HG03060 (cell line): ENCODE results near the gene SIX3.
A peak's percentile ranks its signal among the peaks of the same experiment; 100 is the strongest.

ENCODE experiments used
- ATAC-seq: cut with Tn5 transposase; IDR thresholded peaks from one replicate; pipeline ENCODE4 v1.9.1; 2021; ENCODE audit warnings: low read depth, moderate number of reproducible peaks; ENCODE audit not compliant: unreplicated experiment

Gene SIX3

GRCh38 chr2:44941551-44942234 lies at the start of gene SIX3:
SIX3 (plus strand) TSS chr2:44941702; CDS start chr2:44942105, 403 bp downstream.
- ATAC-seq = no peak

- no peak for ATAC-seq
These were observed 47.4 kb upstream of the SIX3 start for GRCh38 chr2:44894058-44894457.

GRCh38 chr2:44895061-44895460 lies 46.4 kb upstream of the SIX3 start:
- ATAC-seq = no peak

- ATAC-seq = no peak
These were observed 44.1 kb upstream of the SIX3 start for GRCh38 chr2:44897406-44897805.

- ATAC-seq = no peak
These were observed 39.0 kb upstream of the SIX3 start for GRCh38 chr2:44902217-44903137.

GRCh38 chr2:44904578-44904977 lies 36.9 kb upstream of the SIX3 start:
- no peak for ATAC-seq

GRCh38 chr2:44906972-44907371 lies 34.5 kb upstream of the SIX3 start:
- ATAC-seq = no peak

- ATAC-seq = no peak
These were observed 31.7 kb upstream of the SIX3 start for GRCh38 chr2:44909831-44910230.

GRCh38 chr2:44912660-44913059 lies 28.8 kb upstream of the SIX3 start:
- no peak for ATAC-seq

- ATAC-seq = no peak
These were observed 25.2 kb upstream of the SIX3 start for GRCh38 chr2:44916291-44916690.

GRCh38 chr2:44918095-44918775 lies 23.3 kb upstream of the SIX3 start:
- peak; percentile 70 for ATAC-seq

GRCh38 chr2:44920751-44921150 lies 20.8 kb upstream of the SIX3 start:
- ATAC-seq = no peak

GRCh38 chr2:44922776-44923175 lies 18.7 kb upstream of the SIX3 start:
- ATAC-seq = no peak

GRCh38 chr2:44925561-44926136 lies 15.9 kb upstream of the SIX3 start:
- ATAC-seq = no peak

- ATAC-seq = no peak
These were observed 14.5 kb upstream of the SIX3 start for GRCh38 chr2:44926957-44927356.

- ATAC-seq = no peak
These were observed 13.5 kb upstream of the SIX3 start for GRCh38 chr2:44927985-44928482.

GRCh38 chr2:44928483-44929158 lies 12.9 kb upstream of the SIX3 start:
- ATAC-seq = no peak

GRCh38 chr2:44929159-44929734 lies 12.3 kb upstream of the SIX3 start:
- no peak for ATAC-seq

GRCh38 chr2:44929735-44930273 lies 11.7 kb upstream of the SIX3 start:
- no peak for ATAC-seq
